PC-3 (cell line): ENCODE data around the gene FILIP1L. TPM values are rescaled to one million over a fixed set of nuclear protein-coding genes. Genes with fewer than 3 reads are reported as not detected.

Experiments
- ATAC-seq: fragments of 200-7000 bp; cut with Tn5 transposase; 2 replicates; pipeline ENCODE4 v1.9.1; 2020; ENCODE audit warnings: mild to moderate bottlenecking, moderate library complexity
- BruUV-seq: library from RNA; stranded (reverse); fragments of 400-500 nt; replicated peaks from 2 replicates; lab custom pipeline; 2021; lab: Mats Ljungman, UMichigan
- CTCF ChIA-PET: fragments of 300-600 bp; sonication (Branson Sonifier 250); formaldehyde crosslinking; loops from one replicate; lab custom pipeline; 2022; ENCODE audit warnings: antibody characterized with exemption; lab: Charles Lee
- POLR2A ChIA-PET: fragments of 300-600 bp; sonication (Branson Sonifier 250); formaldehyde crosslinking; loops from one replicate; lab custom pipeline; 2022; ENCODE audit warnings: antibody characterized with exemption; ENCODE audit not compliant: unreplicated experiment; lab: Charles Lee
- DNase-seq: peaks from one replicate; pipeline ENCODE4 v3.0.0-alpha.2; 2015
- H2AFZ ChIP-seq: fragments of 300-600 bp; sonication (generic); 2 replicates; pipeline ENCODE4 v1.6.0; 2016; ENCODE audit warnings: antibody characterized with exemption, low read length
- H3F3A ChIP-seq: fragments of 300-600 bp; sonication (generic); one replicate; pipeline ENCODE4 v1.6.0; 2017; ENCODE audit warnings: antibody characterized with exemption, low read length, control low read depth, mild to moderate bottlenecking; ENCODE audit not compliant: unreplicated experiment
- H3K27ac ChIP-seq: fragments of 300-600 bp; sonication (generic); 2 replicates; pipeline ENCODE4 v1.5.1; 2016; ENCODE audit warnings: mild to moderate bottlenecking, low read length
- H3K27me3 ChIP-seq: fragments of 300-600 bp; sonication (generic); 2 replicates; pipeline ENCODE4 v1.6.1; 2016; ENCODE audit warnings: low read length, mixed read lengths
- H3K36me3 ChIP-seq: fragments of 300-600 bp; sonication (generic); 2 replicates; pipeline ENCODE4 v1.6.1; 2016; ENCODE audit warnings: low read depth, mixed run types, low read length, mixed read lengths
- H3K4me1 ChIP-seq: fragments of 300-600 bp; sonication (generic); 2 replicates; pipeline ENCODE4 v1.5.1; 2016; ENCODE audit warnings: low read length; ENCODE audit not compliant: insufficient read depth
- H3K4me2 ChIP-seq: fragments of 300-600 bp; sonication (generic); 2 replicates; pipeline ENCODE4 v1.6.0; 2016; ENCODE audit warnings: low read length
- H3K4me3 ChIP-seq: fragments of 300-600 bp; sonication (generic); 2 replicates; pipeline ENCODE4 v1.5.1; 2016; ENCODE audit warnings: mild to moderate bottlenecking, low read length, mixed read lengths
- H3K79me2 ChIP-seq: fragments of 300-600 bp; sonication (generic); 2 replicates; pipeline ENCODE4 v1.6.1; 2017; ENCODE audit warnings: low read length, mixed read lengths
- H3K9ac ChIP-seq: fragments of 300-600 bp; sonication (generic); 2 replicates; pipeline ENCODE4 v1.6.0; 2016; ENCODE audit warnings: mild to moderate bottlenecking, low read length
- H3K9me2 ChIP-seq: fragments of 300-600 bp; sonication (generic); replicated peaks from 2 replicates; pipeline ENCODE4 v1.6.1; 2016; ENCODE audit warnings: mixed run types, low read length, mixed read lengths
- H3K9me3 ChIP-seq: fragments of 300-600 bp; sonication (generic); 2 replicates; pipeline ENCODE4 v1.6.1; 2016; ENCODE audit warnings: low read length, mixed read lengths
- H4K20me1 ChIP-seq: fragments of 300-600 bp; sonication (generic); 2 replicates; pipeline ENCODE4 v1.6.1; 2016; ENCODE audit warnings: low read length, mixed read lengths
- CTCF ChIP-seq: fragments of 300-600 bp; sonication (generic); conservative IDR thresholded peaks from 2 replicates; pipeline ENCODE4 v1.5.1; 2017; ENCODE audit warnings: antibody characterized with exemption, low read depth, mild to moderate bottlenecking, low read length
- EZH2 ChIP-seq: fragments of 300-600 bp; sonication (generic); IDR thresholded peaks from one replicate; pipeline ENCODE4 v1.6.1; 2017; ENCODE audit warnings: antibody characterized with exemption, mild to moderate bottlenecking, low read length; ENCODE audit not compliant: unreplicated experiment
- EZH2phosphoT487 ChIP-seq: fragments of 300-600 bp; sonication (generic); IDR thresholded peaks from 2 replicates; pipeline ENCODE4 v1.6.1; 2018; ENCODE audit warnings: mild to moderate bottlenecking, antibody characterized with exemption, low read length, borderline replicate concordance
- intact Hi-C: fragments of 100-400 bp; cut with micrococcal nuclease; formaldehyde crosslinking; loops from 2 replicates; pipeline ENCODE4 v1.9.0; 2023
- total RNA-seq: library from RNA; depleted of rRNA; stranded (reverse); fragments of >200 nt; gene quantifications from 2 replicates; pipeline ENCODE4 v1.2.3, GENCODE V29; 2014

Gene FILIP1L
- total RNA-seq, 1 experiment from 2014 or later = not detected

GRCh38 chr3:100106531-100107141 is 7.7 kb downstream of the FILIP1L start:
- no peaks in the 10 kb centered on the region for H3K9me3 ChIP-seq
- DNase-seq (peak; percentile 67), ATAC-seq (peak; percentile 19)
- H3K27me3 ChIP-seq = no peaks in the 10 kb centered on the region
- no peak overlapping the region for H2AFZ ChIP-seq
- POLR2A ChIA-PET = interaction anchor here (0.5 to 0.7 kb wide), 3 partner anchors 121 to 470 kb away, joined by 3 read pairs; no protein-coding TSS in a partner anchor
- H3K79me2 ChIP-seq = no peaks in the 10 kb centered on the region
- CTCF ChIA-PET = interaction anchor here (1.0 to 1.4 kb wide), 4 partner anchors 30 to 275 kb away, joined by 3 to 8 read pairs (median 4); no protein-coding TSS in a partner anchor
- H3K9ac ChIP-seq = peak overlapping the region; percentile 39
- TF ChIP-seq CTCF (no peak), EZH2phosphoT487 (no peak), EZH2 (no peak)
- peaks cover 58% of the 10 kb centered on the region for H3K4me1 ChIP-seq
- BruUV-seq = no TSS peak
- H3K27ac ChIP-seq = peak overlapping the region; percentile 88
- peaks cover 5% of the 10 kb centered on the region for H3F3A ChIP-seq
- H3K4me2 ChIP-seq = peak overlapping the region; percentile 66
- H3K9me2 ChIP-seq = no peaks in the 10 kb centered on the region
- intact Hi-C loops = loop anchor here (1.0 to 2.0 kb wide), 8 partner anchors 19 to 148 kb away; no protein-coding TSS in a partner anchor
- H3K4me3 ChIP-seq = no peak overlapping the region
- H3K36me3 ChIP-seq = no peaks in the 10 kb centered on the region
- 0 out of 2 replicates have a peak, but pooled peaks cover 4% of the 10 kb centered on the region for H4K20me1 ChIP-seq

- no peaks in the 10 kb centered on the region for H3K9me2 ChIP-seq
- no peak overlapping the region for H2AFZ ChIP-seq
- peak overlapping the region; percentile 66 for H3K4me2 ChIP-seq
- no peaks in the 10 kb centered on the region for H3K36me3 ChIP-seq
- H4K20me1 ChIP-seq = 0 out of 2 replicates have a peak, but pooled peaks cover 4% of the 10 kb centered on the region
- TF ChIP-seq EZH2 (no peak), EZH2phosphoT487 (no peak), CTCF (no peak)
- no peaks in the 10 kb centered on the region for H3K79me2 ChIP-seq
- ChIA-PET POLR2A (interaction anchor here (0.5 kb wide), 1 partner anchor 121 kb away, joined by 3 read pairs; no protein-coding TSS in a partner anchor), CTCF (interaction anchor here (1.4 kb wide), 1 partner anchor 274 kb away, joined by 8 read pairs; no protein-coding TSS in a partner anchor)
- H3K4me3 ChIP-seq = no peak overlapping the region
- H3K9me3 ChIP-seq = no peaks in the 10 kb centered on the region
- peaks cover 5% of the 10 kb centered on the region for H3F3A ChIP-seq
- H3K27ac ChIP-seq = peak overlapping the region; percentile 88
- no peak overlapping the region; the same call in 1 of the 2 replicates for H3K9ac ChIP-seq
- DNase-seq (peak; percentile 38), ATAC-seq (no peak)
- BruUV-seq = no TSS peak
- intact Hi-C loops = loop anchor here (1.0 to 2.0 kb wide), 2 partner anchors 53 to 148 kb away; no protein-coding TSS in a partner anchor
- H3K27me3 ChIP-seq = no peaks in the 10 kb centered on the region
- H3K4me1 ChIP-seq = peaks cover 58% of the 10 kb centered on the region
Observed at GRCh38 chr3:100106094-100106493, 8.2 kb downstream of the FILIP1L start.
